GM19035 (cell line): ENCODE results near the gene AEBP2.
"Not testable (repeated sequence)": the region's sequence is repeated elsewhere in the genome, so short reads cannot be mapped to it uniquely, and the experiment has no call there.

ENCODE experiments used
- ATAC-seq: cut with Tn5 transposase; IDR thresholded peaks from one replicate; pipeline ENCODE4 v1.9.1; 2021; ENCODE audit not compliant: unreplicated experiment

The AEBP2 gene

DNA sequence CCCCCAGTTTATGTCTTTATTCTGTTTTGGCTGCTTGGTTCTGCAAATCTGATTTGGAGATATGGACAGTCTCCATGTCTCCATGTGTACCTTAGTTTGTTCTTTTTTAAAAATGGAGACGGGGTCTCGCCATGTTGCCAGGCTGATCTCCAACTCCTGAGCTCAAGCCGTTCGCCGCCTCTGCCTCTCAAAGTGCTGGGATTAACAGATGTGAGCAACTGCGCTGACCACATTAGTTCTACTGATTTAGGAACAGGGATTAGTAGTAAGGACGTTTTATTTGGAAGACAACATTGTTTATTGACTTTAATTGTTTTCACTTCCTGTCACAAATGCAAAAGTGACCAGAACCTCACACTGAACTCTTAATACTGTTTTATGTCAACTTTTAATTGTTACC lies 14.7 kb downstream of the AEBP2 start:
- no peak for ATAC-seq

DNA sequence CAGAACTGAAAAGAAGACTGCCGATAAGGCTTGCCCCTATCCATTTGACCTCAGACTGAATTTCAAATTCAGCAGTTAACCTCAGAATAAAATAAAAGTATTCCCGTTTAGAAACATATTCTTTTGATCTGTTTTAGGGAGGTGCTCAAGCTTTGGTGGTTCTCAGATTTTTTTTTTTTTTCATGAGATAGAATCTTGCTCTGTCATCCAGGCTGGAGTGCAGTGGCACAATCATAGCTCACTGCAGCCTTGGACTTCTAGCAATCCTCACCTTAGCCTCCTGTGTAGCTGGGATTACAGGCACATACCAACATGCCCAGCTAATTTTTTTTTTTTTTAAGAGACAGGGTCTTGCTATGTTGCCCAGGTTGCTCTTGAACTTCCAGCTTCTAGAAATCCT lies 15.5 kb downstream of the AEBP2 start:
- no peak for ATAC-seq

DNA sequence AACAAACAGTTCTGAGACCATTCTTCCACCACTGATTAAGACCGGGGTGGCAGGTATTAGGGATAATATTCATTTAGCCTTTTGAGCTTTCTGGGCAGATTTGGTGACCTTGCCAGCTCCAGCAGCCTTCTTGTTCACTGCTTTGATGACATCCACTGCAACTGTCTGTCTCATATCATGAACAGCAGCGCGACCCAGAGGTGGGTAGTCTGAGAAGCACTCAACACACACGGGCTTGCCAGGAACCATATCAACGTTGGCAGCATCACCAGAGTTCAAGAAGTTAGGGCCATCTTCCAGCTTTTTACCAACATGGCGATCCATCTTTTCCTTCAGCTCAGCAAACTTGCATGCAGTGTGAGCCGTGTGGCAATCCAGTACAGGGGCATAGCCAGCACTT lies 16.9 kb downstream of the AEBP2 start:
- no peak for ATAC-seq

- ATAC-seq = no peak
These were observed 18.3 kb downstream of the AEBP2 start for GRCh38 chr12:19457561-19457960.

DNA sequence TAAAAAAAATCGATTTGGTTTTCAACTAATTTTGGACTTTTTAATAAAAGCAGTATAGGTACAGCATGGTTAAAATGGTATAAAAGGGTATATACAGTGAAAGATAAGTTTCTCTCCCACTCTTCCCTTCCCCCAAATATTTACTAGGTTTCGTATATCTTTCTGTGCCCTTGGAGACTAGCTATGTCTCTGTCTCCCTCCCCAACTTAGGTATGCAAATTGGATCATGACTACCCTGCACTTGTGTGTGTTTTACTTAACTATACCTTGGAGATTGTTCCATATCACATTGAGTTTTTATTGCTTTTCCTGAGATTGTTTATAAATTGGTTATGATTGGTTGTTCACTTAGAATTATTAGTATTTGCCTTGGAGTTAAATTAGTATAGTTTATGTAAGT lies 19.4 kb downstream of the AEBP2 start:
- no peak for ATAC-seq

DNA sequence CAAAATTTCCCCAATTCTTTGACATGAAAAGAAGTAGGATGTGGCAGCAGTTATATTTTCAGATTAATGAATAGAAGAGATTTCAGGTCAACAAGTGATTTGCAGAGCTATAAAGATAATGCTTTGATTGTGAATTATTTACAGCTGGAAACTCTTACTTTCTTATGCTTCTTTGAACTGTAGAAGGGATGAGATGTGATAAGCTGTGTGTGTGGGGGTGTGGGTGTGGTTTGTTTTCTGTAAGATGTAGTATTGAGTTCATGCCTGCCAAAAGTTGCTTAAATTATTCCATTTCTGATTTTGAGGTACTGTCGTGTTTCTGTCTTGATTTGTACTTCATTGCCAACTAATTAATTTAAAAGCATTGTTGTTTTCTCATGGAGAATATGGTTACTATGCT lies 22.7 kb downstream of the AEBP2 start:
- ATAC-seq = no peak

DNA sequence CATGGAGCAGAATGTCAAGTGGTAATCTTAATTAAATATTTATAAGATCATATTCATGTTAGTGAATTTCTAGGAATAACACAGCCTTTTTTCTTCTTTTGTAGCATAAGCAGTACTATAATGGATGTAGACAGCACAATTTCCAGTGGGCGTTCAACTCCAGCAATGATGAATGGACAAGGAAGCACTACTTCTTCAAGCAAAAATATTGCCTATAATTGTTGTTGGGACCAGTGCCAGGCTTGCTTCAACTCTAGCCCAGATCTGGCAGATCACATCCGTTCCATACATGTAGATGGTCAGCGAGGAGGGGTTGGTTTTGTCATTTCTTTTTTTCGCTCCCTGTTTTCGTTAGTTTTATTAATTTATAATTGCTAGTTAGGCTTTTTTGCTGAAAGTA lies 23.1 kb downstream of the AEBP2 start:
- ATAC-seq = no peak

- ATAC-seq = no peak
These were observed 24.9 kb downstream of the AEBP2 start for GRCh38 chr12:19464192-19464580.

GRCh38 chr12:19465711-19466110 lies 26.4 kb downstream of the AEBP2 start:
- no peak for ATAC-seq

DNA sequence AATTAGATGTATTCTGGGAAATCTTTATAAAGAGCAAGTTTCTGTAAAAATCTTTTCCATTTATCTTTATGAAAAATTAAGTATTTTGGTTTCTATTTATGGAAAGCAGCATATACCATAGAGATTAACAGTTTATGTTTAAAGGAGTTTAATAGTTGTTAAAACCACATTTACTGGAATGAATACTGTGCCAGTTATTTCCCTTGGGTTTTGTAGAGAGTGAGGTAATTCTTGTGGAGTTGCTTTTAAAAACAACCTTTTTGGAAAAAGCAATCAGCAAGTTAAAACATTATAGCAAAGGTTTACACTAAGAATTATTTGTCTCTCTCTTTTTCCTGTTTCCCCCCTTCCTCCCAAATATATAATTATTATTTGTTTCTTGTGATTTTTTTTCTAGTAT lies 34.9 kb downstream of the AEBP2 start:
- no peak for ATAC-seq

GRCh38 chr12:19475884-19476505 lies 36.7 kb downstream of the AEBP2 start:
- ATAC-seq = not testable (repeated sequence)

GRCh38 chr12:19477071-19477470 lies 37.8 kb downstream of the AEBP2 start:
- ATAC-seq = no peak

GRCh38 chr12:19480459-19480858 lies 41.2 kb downstream of the AEBP2 start:
- no peak for ATAC-seq

DNA sequence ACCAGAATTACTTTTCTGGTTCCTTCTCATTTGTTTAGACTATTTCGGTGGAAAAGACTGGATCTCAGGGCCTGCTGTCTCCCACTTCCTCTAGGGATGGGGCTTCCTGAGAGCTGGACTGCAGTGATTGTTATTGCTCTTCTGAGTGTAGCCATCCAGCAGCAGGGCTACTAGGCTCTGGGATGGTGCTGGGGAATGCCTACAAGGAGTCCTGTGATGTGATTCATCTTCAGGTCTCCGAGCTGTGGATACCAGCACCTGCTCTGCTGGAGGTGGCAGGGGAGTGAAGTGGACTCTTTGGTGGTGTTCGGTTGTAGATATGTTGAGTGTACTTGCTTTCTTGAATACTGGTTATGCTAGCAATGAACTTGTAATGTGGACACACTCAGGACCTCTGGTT lies 42.7 kb downstream of the AEBP2 start:
- no peak for ATAC-seq

- peak; percentile 90 for ATAC-seq
These were observed 43.3 kb downstream of the AEBP2 start for GRCh38 chr12:19482551-19483109.

- ATAC-seq = no peak
These were observed 44.4 kb downstream of the AEBP2 start for GRCh38 chr12:19483727-19484126.

DNA sequence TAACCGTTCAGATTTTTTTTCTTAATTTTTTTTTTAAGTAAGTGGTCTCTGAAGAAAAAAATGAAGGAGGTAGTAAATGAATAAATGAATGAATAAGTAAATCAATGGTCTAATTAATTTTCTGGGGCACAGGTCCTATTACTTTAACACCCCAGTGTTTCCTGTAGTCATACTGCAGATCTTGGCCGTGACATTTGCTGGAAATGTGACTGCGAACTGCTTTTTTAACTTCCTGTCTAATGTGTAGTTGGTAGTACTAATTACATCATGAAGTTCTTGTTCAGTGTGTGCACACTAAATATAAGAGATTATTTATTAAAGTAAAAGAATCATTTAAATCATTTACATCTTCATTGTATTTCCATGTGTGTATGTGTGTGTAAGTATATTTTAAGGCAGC lies 45.4 kb downstream of the AEBP2 start:
- ATAC-seq = no peak

GRCh38 chr12:19485240-19485639 lies 45.9 kb downstream of the AEBP2 start:
- no peak for ATAC-seq

DNA sequence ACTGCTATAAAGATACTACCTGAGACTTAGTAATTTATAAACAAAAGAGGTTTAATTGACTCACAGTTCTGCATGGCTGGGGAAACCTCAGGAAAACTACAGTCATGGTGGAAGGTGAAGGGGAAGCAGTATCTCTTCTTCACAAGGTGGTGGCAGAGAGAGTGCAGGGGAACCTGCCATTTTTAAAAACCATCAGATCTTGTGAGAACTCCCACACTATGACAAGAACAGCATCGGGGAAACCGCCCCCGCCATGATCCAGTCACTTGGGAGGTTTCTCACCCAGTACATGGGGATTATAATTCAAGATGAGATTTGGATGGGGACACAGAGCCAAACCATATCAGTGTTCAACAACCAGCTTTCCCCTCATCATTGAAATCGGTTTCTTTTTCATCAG lies 49.9 kb downstream of the AEBP2 start:
- ATAC-seq = no peak

DNA sequence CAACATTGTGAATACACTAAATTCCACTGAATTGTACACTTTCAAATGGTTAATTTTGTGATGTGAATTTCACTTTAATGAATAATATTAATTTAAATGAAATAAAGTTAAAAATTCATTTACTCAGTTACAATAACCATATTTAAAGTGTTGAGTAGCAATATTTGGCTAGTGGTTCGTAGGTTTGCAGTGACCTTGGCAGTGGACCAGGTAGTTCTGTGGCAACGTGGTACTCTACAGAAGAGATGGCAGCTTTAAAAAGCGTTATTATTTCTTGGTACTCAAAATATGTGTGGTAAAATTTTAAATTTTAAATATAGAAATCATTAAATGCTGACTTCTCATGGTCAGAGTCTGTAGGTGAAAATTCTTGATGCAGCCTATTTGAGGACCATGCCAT lies 51.6 kb downstream of the AEBP2 start:
- ATAC-seq = no peak

DNA sequence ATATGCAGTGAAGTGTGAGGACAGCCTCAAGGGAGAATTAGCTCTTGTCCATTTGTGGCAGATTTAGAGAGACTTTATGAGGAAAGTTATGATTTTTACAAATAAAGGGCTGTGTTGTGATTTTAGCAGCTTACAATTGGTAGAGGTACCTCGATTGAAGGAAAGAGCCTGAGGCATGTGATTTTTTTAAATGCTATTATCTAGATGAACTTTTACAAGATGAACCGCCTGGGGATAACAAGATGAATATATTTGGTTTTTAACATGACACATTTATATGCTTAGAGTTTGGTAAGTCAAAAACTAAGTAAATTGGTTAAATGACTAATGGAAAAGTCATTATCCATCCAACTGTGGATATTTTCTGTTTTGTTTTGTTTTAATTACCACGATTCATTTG lies 52.6 kb downstream of the AEBP2 start:
- ATAC-seq = no peak

DNA sequence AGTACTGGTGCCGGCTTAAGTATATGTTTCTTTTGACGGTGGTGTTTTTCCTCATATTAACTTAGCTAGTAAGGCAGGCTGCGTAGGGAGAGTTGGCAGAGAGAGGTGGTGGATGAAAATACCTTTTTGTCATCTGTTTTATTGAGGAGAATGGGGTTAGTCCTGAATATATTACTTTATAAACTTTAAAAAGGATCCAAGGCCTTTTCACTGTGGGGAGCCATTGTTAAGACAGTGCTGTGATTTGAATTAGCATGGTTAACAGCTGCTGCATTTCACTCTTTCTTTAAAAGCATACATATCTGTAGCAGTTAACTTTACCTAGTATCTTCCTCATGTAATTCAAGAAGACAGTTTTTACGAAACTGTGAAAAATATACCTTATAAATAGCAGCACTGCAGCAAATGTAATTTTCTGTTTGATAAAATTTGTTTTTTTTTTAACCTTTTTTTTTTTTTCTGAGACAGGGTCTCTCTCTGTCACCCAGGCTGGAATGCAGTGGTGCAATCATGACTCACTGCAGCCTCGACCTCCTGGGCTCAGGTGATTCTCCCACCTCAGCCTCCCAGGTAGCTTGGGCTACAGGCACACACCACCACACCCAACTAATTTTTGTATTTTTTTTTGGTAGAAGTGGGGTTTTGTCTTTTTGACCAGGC lies 57.1 kb downstream of the AEBP2 start:
- ATAC-seq = no peak

- ATAC-seq = no peak
These were observed 58.8 kb downstream of the AEBP2 start for GRCh38 chr12:19498099-19498498.
